CD8-positive, alpha-beta memory T cell (primary cell): ENCODE data around the gene HERC2. TPM values are rescaled to one million over a fixed set of nuclear protein-coding genes. Genes with fewer than 3 reads are reported as not detected.

Experiments
- CTCF ChIA-PET: fragments of 350-600 bp; sonication (Branson Sonifier 250); formaldehyde crosslinking; loops from one replicate; lab custom pipeline; 2021; ENCODE audit warnings: antibody characterized with exemption; lab: Charles Lee
- POLR2A ChIA-PET: fragments of 350-600 bp; sonication (Branson Sonifier 250); formaldehyde crosslinking; loops from one replicate; lab custom pipeline; 2021; ENCODE audit warnings: antibody characterized with exemption; lab: Charles Lee
- DNase-seq, 5 donors: peaks; one replicate each; pipeline versions ENCODE4 v3.0.0 to v3.0.0-alpha.2; 2020 to 2022; ENCODE audit warnings: mixed read lengths in 1 of 5
- H3K27ac ChIP-seq: one replicate; pipeline ENCODE4 v1.7.0; 2013; ENCODE audit warnings: low read depth, mild to moderate bottlenecking, low read length, moderate library complexity
- H3K27me3 ChIP-seq: 2 replicates; pipeline ENCODE4 v1.7.0; 2013; ENCODE audit warnings: low read length, mild to moderate bottlenecking; ENCODE audit not compliant: insufficient read depth, poor library complexity, severe bottlenecking
- H3K36me3 ChIP-seq: 2 replicates; pipeline ENCODE4 v1.7.0; 2013; ENCODE audit warnings: mild to moderate bottlenecking, low read length, moderate library complexity; ENCODE audit not compliant: insufficient read depth
- H3K4me1 ChIP-seq: 2 replicates; pipeline ENCODE4 v1.7.0; 2013; ENCODE audit warnings: mild to moderate bottlenecking, low read length, moderate library complexity; ENCODE audit not compliant: insufficient read depth
- H3K4me3 ChIP-seq: 2 replicates; pipeline ENCODE4 v1.7.0; 2013; ENCODE audit warnings: mild to moderate bottlenecking, low read length
- H3K9me3 ChIP-seq: 2 replicates; pipeline ENCODE4 v1.7.0; 2013; ENCODE audit warnings: mild to moderate bottlenecking, low read length
- H3K27ac Mint-ChIP-seq, 8 donors: one replicate each; pipeline ENCODE4 v1.8.0; 2020 to 2021; ENCODE audit warnings: mixed read lengths in 8 of 8, mild to moderate bottlenecking in 6 of 8, inconsistent platforms in 3 of 8, moderate library complexity in 3 of 8
- H3K27me3 Mint-ChIP-seq, 2 donors: one replicate each; pipeline ENCODE4 v1.8.0; 2020 to 2021; ENCODE audit warnings: mixed read lengths in 2 of 2, mild to moderate bottlenecking in 1 of 2, moderate library complexity in 1 of 2
- H3K36me3 Mint-ChIP-seq, 3 donors: one replicate each; pipeline ENCODE4 v1.8.0; 2020 to 2021; ENCODE audit warnings: mixed read lengths in 3 of 3, inconsistent platforms in 1 of 3, mild to moderate bottlenecking in 1 of 3
- H3K4me1 Mint-ChIP-seq, 3 donors: one replicate each; pipeline ENCODE4 v1.8.0; 2020 to 2021; ENCODE audit warnings: mixed read lengths in 3 of 3, inconsistent platforms in 1 of 3, mild to moderate bottlenecking in 1 of 3
- H3K4me3 Mint-ChIP-seq, 7 donors: one replicate each; pipeline ENCODE4 v1.8.0; 2020 to 2021; ENCODE audit warnings: mixed read lengths in 7 of 7, mild to moderate bottlenecking in 6 of 7, moderate library complexity in 4 of 7, inconsistent platforms in 2 of 7
- H3K9me3 Mint-ChIP-seq, 5 donors: one replicate each; pipeline ENCODE4 v1.8.0; 2020 to 2022; ENCODE audit warnings: mixed read lengths in 5 of 5, mild to moderate bottlenecking in 3 of 5, moderate library complexity in 2 of 5, inconsistent platforms in 1 of 5
- polyA plus RNA-seq: library from polyadenylated mRNA; unstranded; fragments of 300-500 nt; fragmentation: Illumina TruSeq; gene quantifications from one replicate; pipeline ENCODE4 v1.2.3, GENCODE V29; 2021
- total RNA-seq, 2 experiments: library from RNA; stranded (reverse); gene quantifications; one replicate each; pipeline ENCODE4 v1.2.3, GENCODE V29; 2021

HERC2 gene
- total and polyA plus RNA-seq, 3 experiments from 2014 or later, result 10.1 to 37.3 (median 31.0) TPM

- H3K27me3 ChIP-seq, result no peaks in the 10 kb centered on the region
- no peaks in the 10 kb centered on the region for H3K9me3 ChIP-seq
- peaks cover 25 to 49% of the 10 kb centered on the region in 2 donors for H3K27me3 Mint-ChIP-seq
- DNase-seq, result peak; percentile 26 to 67 (median 41)
- H3K27ac ChIP-seq, result no peak overlapping the region
- H3K36me3 ChIP-seq, result no peaks in the 10 kb centered on the region
- peaks cover 0 to 7% (median 1%) of the 10 kb centered on the region in 3 donors for H3K36me3 Mint-ChIP-seq
- H3K4me1 Mint-ChIP-seq, result no peaks in the 10 kb centered on the region
- ChIA-PET POLR2A (no interaction called here), CTCF (no interaction called here)
- no peaks in the 10 kb centered on the region for H3K4me1 ChIP-seq
- no peak overlapping the region for H3K27ac Mint-ChIP-seq
- H3K4me3 Mint-ChIP-seq, result no peak overlapping the region
- H3K9me3 Mint-ChIP-seq, result peaks cover 19 to 31% (median 26%) of the 10 kb centered on the region in 5 donors
- no peak overlapping the region for H3K4me3 ChIP-seq
Observed at GRCh38 chr15:28086175-28086703, 235.7 kb downstream of the HERC2 start.

- Mint-ChIP-seq H3K27me3 (peaks cover 20 to 43% of the 10 kb centered on the region in 2 donors), H3K9me3 (peaks cover 13 to 26% (median 20%) of the 10 kb centered on the region in 5 donors)
- CTCF ChIA-PET, result interaction anchor here (0.9 kb wide), 1 partner anchor 22 kb away, joined by 3 read pairs; no protein-coding TSS in a partner anchor
Observed at GRCh38 chr15:28085489-28086174, 236.3 kb downstream of the HERC2 start.

GRCh38 chr15:28084547-28084946 lies 237.4 kb downstream of the HERC2 start:
- no peaks in the 10 kb centered on the region for H3K9me3 ChIP-seq
- Mint-ChIP-seq H3K4me3 (peak overlapping the region in 1 of 7 donors; percentile 18), H3K36me3 (peaks cover 0 to 4% (median 0%) of the 10 kb centered on the region in 3 donors), H3K9me3 (peaks cover 7 to 15% (median 11%) of the 10 kb centered on the region in 5 donors), H3K27ac (no peak overlapping the region), H3K4me1 (no peaks in the 10 kb centered on the region), H3K27me3 (peaks cover 11 to 38% of the 10 kb centered on the region in 2 donors)
- ChIA-PET CTCF (no interaction called here), POLR2A (no interaction called here)
- H3K27me3 ChIP-seq, result no peaks in the 10 kb centered on the region
- H3K36me3 ChIP-seq, result no peaks in the 10 kb centered on the region
- H3K4me1 ChIP-seq, result no peaks in the 10 kb centered on the region
- H3K4me3 ChIP-seq, result no peak overlapping the region
- DNase-seq, result no peak
- H3K27ac ChIP-seq, result no peak overlapping the region

More at GRCh38 chr15:28085489-28086174, 236.3 kb downstream of the HERC2 start:
- Mint-ChIP-seq H3K36me3 (peaks cover 0 to 4% (median 1%) of the 10 kb centered on the region in 3 donors), H3K4me3 (no peak overlapping the region), H3K4me1 (no peaks in the 10 kb centered on the region), H3K27ac (no peak overlapping the region)
- H3K4me1 ChIP-seq, result no peaks in the 10 kb centered on the region
- H3K27ac ChIP-seq, result no peak overlapping the region
- H3K9me3 ChIP-seq, result no peaks in the 10 kb centered on the region
- no peak overlapping the region for H3K4me3 ChIP-seq
- no peaks in the 10 kb centered on the region for H3K27me3 ChIP-seq
- no peaks in the 10 kb centered on the region for H3K36me3 ChIP-seq
- POLR2A ChIA-PET, result no interaction called here
- DNase-seq, result no peak

DNA sequence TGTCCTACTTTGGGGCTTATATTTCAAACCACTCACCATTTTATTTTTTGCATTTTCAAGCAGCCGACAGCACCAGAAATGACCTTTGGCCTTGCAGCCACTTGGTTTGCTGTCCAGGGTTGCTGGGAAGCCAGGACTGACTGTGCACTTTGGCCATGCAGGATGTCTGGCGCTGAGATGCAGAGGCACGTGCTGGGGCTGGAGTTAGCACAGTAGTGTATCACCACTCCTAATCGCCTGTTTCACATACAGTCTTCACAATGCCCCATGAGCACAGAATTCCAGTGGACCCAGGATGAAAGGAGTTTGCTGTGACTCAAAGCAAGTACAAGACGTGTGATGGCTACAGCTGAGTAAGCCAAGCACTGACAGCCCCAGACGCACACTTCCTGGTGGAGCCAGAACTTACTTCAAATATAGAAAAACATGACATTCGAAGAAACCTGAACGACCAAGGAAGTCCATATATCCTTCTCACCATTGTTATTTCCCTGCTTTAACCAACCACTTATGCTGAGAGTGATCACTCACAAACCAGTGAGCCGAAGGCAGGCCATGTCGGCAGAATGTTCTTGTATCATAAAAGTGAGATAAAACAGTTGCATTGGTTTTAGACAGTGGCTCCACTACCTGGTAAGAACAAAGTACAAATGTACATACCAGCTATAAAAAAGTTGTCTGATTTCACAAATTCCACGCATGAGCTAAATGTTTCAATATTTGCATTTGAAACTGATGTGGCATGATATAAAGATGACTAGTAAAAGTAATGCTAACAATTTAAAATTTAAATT lies 238.9 kb downstream of the HERC2 start:
- Mint-ChIP-seq H3K36me3 (no peaks in the 10 kb centered on the region), H3K9me3 (peaks cover 0 to 5% (median 3%) of the 10 kb centered on the region in 5 donors)
- CTCF ChIA-PET, result no interaction called here

GRCh38 chr15:28081594-28081993 lies 240.4 kb downstream of the HERC2 start:
- POLR2A ChIA-PET, result no interaction called here
- peaks cover 0 to 4% (median 0%) of the 10 kb centered on the region in 5 donors for H3K9me3 Mint-ChIP-seq
- H3K36me3 ChIP-seq, result no peaks in the 10 kb centered on the region
- CTCF ChIA-PET, result no interaction called here
- H3K27me3 Mint-ChIP-seq, result peaks cover 9 to 19% of the 10 kb centered on the region in 2 donors
- H3K4me1 ChIP-seq, result no peaks in the 10 kb centered on the region
- H3K27ac ChIP-seq, result no peak overlapping the region
- no peak for DNase-seq
- H3K27me3 ChIP-seq, result no peaks in the 10 kb centered on the region
- no peaks in the 10 kb centered on the region for H3K4me1 Mint-ChIP-seq
- H3K27ac Mint-ChIP-seq, result no peak overlapping the region
- no peak overlapping the region for H3K4me3 ChIP-seq
- H3K36me3 Mint-ChIP-seq, result no peaks in the 10 kb centered on the region
- H3K4me3 Mint-ChIP-seq, result no peak overlapping the region
- H3K9me3 ChIP-seq, result no peaks in the 10 kb centered on the region

More for the DNA sequence above, 238.9 kb downstream of the HERC2 start:
- Histone ChIP-seq H3K27ac (no peak overlapping the region), H3K36me3 (no peaks in the 10 kb centered on the region), H3K4me1 (no peaks in the 10 kb centered on the region), H3K27me3 (no peaks in the 10 kb centered on the region), H3K4me3 (no peak overlapping the region), H3K9me3 (no peaks in the 10 kb centered on the region)
- Mint-ChIP-seq H3K27me3 (peaks cover 11 to 29% of the 10 kb centered on the region in 2 donors), H3K4me1 (no peaks in the 10 kb centered on the region), H3K4me3 (no peak overlapping the region), H3K27ac (no peak overlapping the region)
- DNase-seq, result no peak
- POLR2A ChIA-PET, result no interaction called here

- POLR2A ChIA-PET, result no interaction called here
- no peak overlapping the region for H3K4me3 Mint-ChIP-seq
- DNase-seq, result no peak
Observed at GRCh38 chr15:28080386-28080785, 241.6 kb downstream of the HERC2 start.

DNA sequence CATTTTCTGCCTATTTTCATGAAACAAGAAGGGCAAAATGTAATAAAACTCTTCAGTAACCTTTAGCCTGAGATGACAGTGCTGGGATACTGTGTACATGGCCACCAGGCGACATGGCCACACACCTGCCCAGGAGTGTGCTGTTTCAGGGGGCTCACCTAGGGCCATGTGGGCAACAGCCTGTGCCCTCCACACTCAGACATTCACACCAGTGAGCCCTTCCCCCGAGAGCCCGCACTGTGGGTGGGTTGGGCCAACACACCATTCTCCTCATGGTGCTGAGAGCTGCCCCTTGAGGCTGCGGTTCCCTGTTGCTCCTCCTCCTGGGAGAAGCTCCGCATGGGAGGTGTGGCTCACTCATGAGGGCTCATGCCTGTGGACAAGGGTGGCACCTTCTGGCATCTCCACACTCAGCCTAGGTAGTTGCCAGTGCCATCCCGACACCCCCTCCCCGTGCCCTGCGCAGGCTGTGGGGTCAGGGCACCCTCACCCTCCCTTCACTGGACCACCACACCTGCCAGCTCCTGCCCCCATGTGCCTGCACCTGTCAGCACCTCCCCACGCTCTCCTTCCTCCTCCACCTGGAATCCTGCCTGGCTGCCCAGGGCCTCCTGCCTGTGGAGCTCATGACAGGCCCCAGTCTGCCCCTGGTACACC lies 242.5 kb downstream of the HERC2 start:
- no peak for DNase-seq
- Mint-ChIP-seq H3K27ac (no peak overlapping the region), H3K4me1 (no peaks in the 10 kb centered on the region), H3K9me3 (no peaks in the 10 kb centered on the region), H3K36me3 (no peaks in the 10 kb centered on the region), H3K27me3 (peaks cover 9 to 10% of the 10 kb centered on the region in 2 donors), H3K4me3 (no peak overlapping the region)
- no peaks in the 10 kb centered on the region for H3K4me1 ChIP-seq
- ChIA-PET CTCF (interaction anchor here (0.6 kb wide), 1 partner anchor 8 kb away, joined by 3 read pairs; no protein-coding TSS in a partner anchor), POLR2A (no interaction called here)
- H3K36me3 ChIP-seq, result no peaks in the 10 kb centered on the region
- no peaks in the 10 kb centered on the region for H3K9me3 ChIP-seq
- H3K4me3 ChIP-seq, result no peak overlapping the region
- no peaks in the 10 kb centered on the region for H3K27me3 ChIP-seq
- H3K27ac ChIP-seq, result no peak overlapping the region

More at GRCh38 chr15:28080386-28080785, 241.6 kb downstream of the HERC2 start:
- H3K9me3 Mint-ChIP-seq, result peaks cover 0 to 4% (median 0%) of the 10 kb centered on the region in 5 donors
- H3K36me3 ChIP-seq, result no peaks in the 10 kb centered on the region
- no peak overlapping the region for H3K4me3 ChIP-seq
- no peaks in the 10 kb centered on the region for H3K36me3 Mint-ChIP-seq
- H3K27ac Mint-ChIP-seq, result no peak overlapping the region
- no peaks in the 10 kb centered on the region for H3K4me1 ChIP-seq
- peaks cover 9 to 14% of the 10 kb centered on the region in 2 donors for H3K27me3 Mint-ChIP-seq
- CTCF ChIA-PET, result interaction anchor here (0.6 kb wide), 1 partner anchor 9 kb away, joined by 3 read pairs; no protein-coding TSS in a partner anchor
- H3K27me3 ChIP-seq, result no peaks in the 10 kb centered on the region
- no peak overlapping the region for H3K27ac ChIP-seq
- H3K9me3 ChIP-seq, result no peaks in the 10 kb centered on the region
- H3K4me1 Mint-ChIP-seq, result no peaks in the 10 kb centered on the region
